Hepatocyte (in vitro differentiated cells): Measurements from ENCODE around the gene DRD3. TPM values are rescaled to one million over a fixed set of nuclear protein-coding genes. Genes with fewer than 3 reads are reported as not detected.

Experiments
- DNase-seq: peaks from one replicate; pipeline ENCODE4 v3.0.0-alpha.2; 2016; ENCODE audit warnings: low spot score
- H2AFZ ChIP-seq: fragments of 200-600 bp; sonication (generic); 2 replicates; pipeline ENCODE4 v1.6.0; 2016; ENCODE audit warnings: antibody characterized with exemption, mild to moderate bottlenecking
- H3K27ac ChIP-seq: fragments of 200-600 bp; sonication (generic); 2 replicates; pipeline ENCODE4 v1.5.1; 2016; ENCODE audit warnings: mild to moderate bottlenecking
- H3K27me3 ChIP-seq: fragments of 200-600 bp; sonication (generic); 2 replicates; pipeline ENCODE4 v1.6.1; 2016
- H3K36me3 ChIP-seq: fragments of 200-600 bp; sonication (generic); replicated peaks from 2 replicates; pipeline ENCODE4 v1.5.1; 2016; ENCODE audit warnings: low read depth; ENCODE audit not compliant: insufficient read depth
- H3K4me1 ChIP-seq: fragments of 200-600 bp; sonication (generic); 2 replicates; pipeline ENCODE4 v1.5.1; 2016; ENCODE audit warnings: mild to moderate bottlenecking, moderate library complexity; ENCODE audit not compliant: insufficient read depth
- H3K4me2 ChIP-seq: fragments of 200-600 bp; sonication (generic); 2 replicates; pipeline ENCODE4 v1.6.0; 2016
- H3K4me3 ChIP-seq: fragments of 200-600 bp; sonication (generic); 2 replicates; pipeline ENCODE4 v1.5.1; 2016; ENCODE audit warnings: mild to moderate bottlenecking
- H3K79me2 ChIP-seq: fragments of 200-600 bp; sonication (generic); 2 replicates; pipeline ENCODE4 v1.6.0; 2017; ENCODE audit warnings: mild to moderate bottlenecking
- H3K9me2 ChIP-seq: fragments of 200-600 bp; sonication (generic); replicated peaks from 2 replicates; pipeline ENCODE4 v1.6.0; 2017; ENCODE audit warnings: mild to moderate bottlenecking; ENCODE audit not compliant: insufficient read depth
- H3K9me3 ChIP-seq: fragments of 200-600 bp; sonication (generic); 2 replicates; pipeline ENCODE4 v1.5.1; 2016; ENCODE audit warnings: low read depth, mild to moderate bottlenecking
- H4K20me1 ChIP-seq: fragments of 200-600 bp; sonication (generic); 2 replicates; pipeline ENCODE4 v1.6.0; 2016; ENCODE audit warnings: mild to moderate bottlenecking; ENCODE audit not compliant: insufficient read depth, poor library complexity, severe bottlenecking
- EZH2 ChIP-seq: fragments of 200-600 bp; sonication (generic); IDR thresholded peaks from 2 replicates; pipeline ENCODE4 v1.6.1; 2016; ENCODE audit warnings: antibody characterized with exemption, mild to moderate bottlenecking, borderline replicate concordance
- EZH2phosphoT487 ChIP-seq: fragments of 200-600 bp; sonication (generic); IDR thresholded peaks from one replicate; pipeline ENCODE4 v1.6.1; 2018; ENCODE audit warnings: antibody characterized with exemption, mild to moderate bottlenecking, low read depth, moderate library complexity; ENCODE audit not compliant: unreplicated experiment, severe bottlenecking
- WGBS: methylation state at CpG from one replicate; pipeline ENCODE4 v1.1.6; 2016; ENCODE audit warnings: low lambda C conversion rate; ENCODE audit errors: missing lambda C conversion rate; 5-methylcytosine and 5-hydroxymethylcytosine counted together
- polyA plus RNA-seq: library from polyadenylated mRNA; unstranded; fragments of >200 nt; fragmentation: Nextera tagmentation; extraction: Ambion mirVana; gene quantifications from 2 replicates; pipeline ENCODE4 v1.2.1, GENCODE V29; 2016
- total RNA-seq: library from RNA; depleted of rRNA; stranded (reverse); fragments of >200 nt; gene quantifications from 2 replicates; pipeline ENCODE4 v1.2.3, GENCODE V29; 2014
- TF ChIP-seq, protein P1 (sequence below): fragments of 200-600 bp; sonication (generic); IDR thresholded peaks from 2 replicates; pipeline ENCODE4 v1.5.1; 2016; ENCODE audit warnings: antibody characterized with exemption, mild to moderate bottlenecking; ENCODE audit not compliant: poor library complexity

Gene DRD3
- total and polyA plus RNA-seq, 2 experiments from 2014 or later = not detected

DNA sequence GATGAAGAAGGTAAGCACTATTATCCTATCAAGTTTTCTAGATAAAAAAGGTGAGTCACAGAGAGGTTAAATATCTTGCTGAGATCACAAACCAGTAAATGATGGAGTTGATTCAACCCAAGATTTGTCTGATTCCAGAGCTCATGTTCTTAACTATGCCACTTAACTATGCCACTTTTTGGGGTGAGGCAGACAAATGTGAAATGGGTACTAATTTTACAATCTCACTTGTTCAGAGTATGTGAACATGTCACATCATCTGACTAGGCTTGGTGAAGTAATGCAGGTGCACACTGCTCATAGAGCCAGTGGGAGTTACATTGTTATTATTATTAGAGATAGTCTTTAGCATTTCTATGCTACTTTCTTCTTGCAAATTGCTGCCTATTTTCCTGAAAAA is 2.0 kb downstream of the DRD3 start:
- no peak for DNase-seq
- H3K79me2 ChIP-seq = no peaks in the 10 kb centered on the region
- no peak for TF ChIP-seq EZH2
- TF ChIP-seq, protein P1, sequence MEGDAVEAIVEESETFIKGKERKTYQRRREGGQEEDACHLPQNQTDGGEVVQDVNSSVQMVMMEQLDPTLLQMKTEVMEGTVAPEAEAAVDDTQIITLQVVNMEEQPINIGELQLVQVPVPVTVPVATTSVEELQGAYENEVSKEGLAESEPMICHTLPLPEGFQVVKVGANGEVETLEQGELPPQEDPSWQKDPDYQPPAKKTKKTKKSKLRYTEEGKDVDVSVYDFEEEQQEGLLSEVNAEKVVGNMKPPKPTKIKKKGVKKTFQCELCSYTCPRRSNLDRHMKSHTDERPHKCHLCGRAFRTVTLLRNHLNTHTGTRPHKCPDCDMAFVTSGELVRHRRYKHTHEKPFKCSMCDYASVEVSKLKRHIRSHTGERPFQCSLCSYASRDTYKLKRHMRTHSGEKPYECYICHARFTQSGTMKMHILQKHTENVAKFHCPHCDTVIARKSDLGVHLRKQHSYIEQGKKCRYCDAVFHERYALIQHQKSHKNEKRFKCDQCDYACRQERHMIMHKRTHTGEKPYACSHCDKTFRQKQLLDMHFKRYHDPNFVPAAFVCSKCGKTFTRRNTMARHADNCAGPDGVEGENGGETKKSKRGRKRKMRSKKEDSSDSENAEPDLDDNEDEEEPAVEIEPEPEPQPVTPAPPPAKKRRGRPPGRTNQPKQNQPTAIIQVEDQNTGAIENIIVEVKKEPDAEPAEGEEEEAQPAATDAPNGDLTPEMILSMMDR = no peak
- no peak for TF ChIP-seq EZH2phosphoT487
- no peaks in the 10 kb centered on the region for H3K36me3 ChIP-seq
- no peak overlapping the region for H3K4me2 ChIP-seq
- H4K20me1 ChIP-seq = no peaks in the 10 kb centered on the region
- no peak overlapping the region for H3K4me3 ChIP-seq
- no peaks in the 10 kb centered on the region for H3K27me3 ChIP-seq
- no peak overlapping the region for H2AFZ ChIP-seq
- no peaks in the 10 kb centered on the region for H3K9me3 ChIP-seq
- H3K4me1 ChIP-seq = no peaks in the 10 kb centered on the region
- no peaks in the 10 kb centered on the region for H3K9me2 ChIP-seq
- no peak overlapping the region for H3K27ac ChIP-seq

- no peaks in the 10 kb centered on the region for H3K9me2 ChIP-seq
- no peaks in the 10 kb centered on the region for H3K9me3 ChIP-seq
- H4K20me1 ChIP-seq = no peaks in the 10 kb centered on the region
- no peak overlapping the region for H3K27ac ChIP-seq
- no peaks in the 10 kb centered on the region for H3K4me1 ChIP-seq
- no peak overlapping the region for H2AFZ ChIP-seq
- H3K4me3 ChIP-seq = no peak overlapping the region
- no peaks in the 10 kb centered on the region for H3K27me3 ChIP-seq
- H3K79me2 ChIP-seq = no peaks in the 10 kb centered on the region
- 83% methylated on average over 6 of the region's 6 CpGs for WGBS
- H3K4me2 ChIP-seq = no peak overlapping the region
- TF ChIP-seq EZH2phosphoT487 (no peak), EZH2 (no peak)
- TF ChIP-seq, protein P1 = no peak
- no peak for DNase-seq
- H3K36me3 ChIP-seq = no peaks in the 10 kb centered on the region
These were observed 2.4 kb downstream of the DRD3 start for GRCh38 chr3:114176487-114176886.

- no peak for DNase-seq
- Histone ChIP-seq H2AFZ (no peak overlapping the region), H3K4me3 (no peak overlapping the region), H4K20me1 (no peaks in the 10 kb centered on the region), H3K36me3 (no peaks in the 10 kb centered on the region), H3K27ac (no peak overlapping the region), H3K9me3 (no peaks in the 10 kb centered on the region), H3K9me2 (no peaks in the 10 kb centered on the region), H3K27me3 (no peaks in the 10 kb centered on the region), H3K4me1 (no peaks in the 10 kb centered on the region), H3K79me2 (no peaks in the 10 kb centered on the region), H3K4me2 (no peak overlapping the region)
- 67% methylated on average over 3 of the region's 3 CpGs for WGBS
- no peak for TF ChIP-seq EZH2phosphoT487
- no peak for TF ChIP-seq EZH2
- TF ChIP-seq, protein P1 = no peak
These were observed 3.5 kb downstream of the DRD3 start for GRCh38 chr3:114175204-114175987.
